HEK293 (cell line): ENCODE results near the gene IPO13.

Experiments
- REPIN1 ChIP-seq: fragments of 450-650 bp; formaldehyde crosslinking; IDR thresholded peaks from 2 replicates; pipeline ENCODE4 v1.5.1; 2017; ENCODE audit warnings: missing biosample characterization, missing genetic modification characterization, low read depth
- ZFHX2 ChIP-seq: fragments of 450-650 bp; formaldehyde crosslinking; conservative IDR thresholded peaks from 2 replicates; pipeline ENCODE4 v1.5.1; 2016; ENCODE audit warnings: missing biosample characterization, missing genetic modification characterization
- ZFP3 ChIP-seq: fragments of 450-650 bp; formaldehyde crosslinking; IDR thresholded peaks from 2 replicates; pipeline ENCODE4 v1.5.1; 2016; ENCODE audit warnings: low read depth, missing biosample characterization, missing genetic modification characterization
- ZFP37 ChIP-seq: fragments of 450-650 bp; formaldehyde crosslinking; IDR thresholded peaks from 2 replicates; pipeline ENCODE4 v1.5.1; 2016; ENCODE audit warnings: missing biosample characterization, missing genetic modification characterization
- ZNF138 ChIP-seq: fragments of 450-650 bp; formaldehyde crosslinking; IDR thresholded peaks from 2 replicates; pipeline ENCODE4 v1.5.1; 2016; ENCODE audit warnings: missing biosample characterization, missing genetic modification characterization, borderline replicate concordance
- ZNF174 ChIP-seq: fragments of 450-650 bp; formaldehyde crosslinking; IDR thresholded peaks from 2 replicates; pipeline ENCODE4 v1.5.0; 2017; ENCODE audit warnings: missing biosample characterization, mild to moderate bottlenecking, missing genetic modification characterization
- ZNF280D ChIP-seq: fragments of 450-650 bp; formaldehyde crosslinking; IDR thresholded peaks from 2 replicates; pipeline ENCODE4 v1.5.1; 2016; ENCODE audit warnings: missing biosample characterization, missing genetic modification characterization
- ZNF37A ChIP-seq: fragments of 450-650 bp; IDR thresholded peaks from 2 replicates; pipeline ENCODE4 v1.5.1; 2018; ENCODE audit warnings: missing biosample characterization, missing genetic modification characterization
- ZNF510 ChIP-seq: fragments of 450-650 bp; formaldehyde crosslinking; IDR thresholded peaks from 2 replicates; pipeline ENCODE4 v1.5.1; 2018; ENCODE audit warnings: mild to moderate bottlenecking, missing genetic modification characterization, missing biosample characterization; ENCODE audit not compliant: insufficient replicate concordance
- ZNF792 ChIP-seq: fragments of 450-650 bp; formaldehyde crosslinking; IDR thresholded peaks from 2 replicates; pipeline ENCODE4 v1.5.1; 2016; ENCODE audit warnings: missing biosample characterization, missing genetic modification characterization
- ZNF830 ChIP-seq: fragments of 450-650 bp; IDR thresholded peaks from 2 replicates; pipeline ENCODE4 v1.5.0; 2018; ENCODE audit warnings: missing biosample characterization, missing genetic modification characterization, low read depth, mild to moderate bottlenecking, moderate library complexity
- TF ChIP-seq, protein P1 (sequence below): fragments of 450-650 bp; formaldehyde crosslinking; IDR thresholded peaks from 2 replicates; pipeline ENCODE4 v1.5.1; 2016; ENCODE audit warnings: missing biosample characterization, missing genetic modification characterization

DNA sequence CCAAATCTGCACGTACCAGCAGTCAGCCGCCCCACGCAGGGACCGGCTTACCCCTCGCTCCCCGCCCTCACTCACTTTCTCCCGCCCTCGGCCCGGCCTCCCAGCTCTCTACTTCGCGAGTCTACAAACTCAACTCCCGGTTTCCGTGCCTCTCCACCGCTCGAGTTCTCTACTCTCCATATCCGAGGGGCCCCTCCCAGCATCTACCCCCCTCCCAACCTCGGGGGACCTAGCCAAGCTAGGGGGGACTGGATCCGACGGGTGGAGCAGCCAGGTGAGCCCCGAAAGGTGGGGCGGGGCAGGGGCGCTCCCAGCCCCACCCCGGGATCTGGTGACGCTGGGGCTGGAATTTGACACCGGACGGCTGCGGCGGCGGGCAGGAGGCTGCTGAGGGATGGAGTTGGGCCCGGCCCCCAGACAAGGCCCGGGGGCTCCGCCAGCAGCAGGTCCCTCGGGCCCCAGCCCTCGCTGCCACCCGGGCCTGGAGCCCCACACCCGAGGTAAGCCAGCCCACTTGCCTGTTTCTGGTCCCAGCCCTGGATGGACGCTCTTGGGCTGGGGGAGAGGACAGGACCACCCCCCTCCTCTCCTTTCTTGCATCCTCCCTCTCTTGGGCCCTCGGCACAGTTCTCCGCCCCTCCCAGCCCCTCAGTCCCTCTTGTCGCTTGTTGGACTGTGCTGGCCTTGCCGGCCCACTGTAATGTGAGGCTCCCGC, 13.2 kb upstream of the IPO13 start, which contains the start of gene ARTN:
- no peak for TF ChIP-seq ZNF510 (tag by site-specific recombination)
- no peak for TF ChIP-seq ZNF174 (tag by site-specific recombination)
- no peak for TF ChIP-seq ZNF280D (tag by site-specific recombination)
- peak; percentile 51 for TF ChIP-seq ZFHX2
- TF ChIP-seq ZFP37 (tag by site-specific recombination): no peak; the same call in 1 of the 2 replicates
- TF ChIP-seq ZFP3 (tag by site-specific recombination): no peak
- TF ChIP-seq ZNF138 (tag by site-specific recombination): no peak
- TF ChIP-seq, protein P1, sequence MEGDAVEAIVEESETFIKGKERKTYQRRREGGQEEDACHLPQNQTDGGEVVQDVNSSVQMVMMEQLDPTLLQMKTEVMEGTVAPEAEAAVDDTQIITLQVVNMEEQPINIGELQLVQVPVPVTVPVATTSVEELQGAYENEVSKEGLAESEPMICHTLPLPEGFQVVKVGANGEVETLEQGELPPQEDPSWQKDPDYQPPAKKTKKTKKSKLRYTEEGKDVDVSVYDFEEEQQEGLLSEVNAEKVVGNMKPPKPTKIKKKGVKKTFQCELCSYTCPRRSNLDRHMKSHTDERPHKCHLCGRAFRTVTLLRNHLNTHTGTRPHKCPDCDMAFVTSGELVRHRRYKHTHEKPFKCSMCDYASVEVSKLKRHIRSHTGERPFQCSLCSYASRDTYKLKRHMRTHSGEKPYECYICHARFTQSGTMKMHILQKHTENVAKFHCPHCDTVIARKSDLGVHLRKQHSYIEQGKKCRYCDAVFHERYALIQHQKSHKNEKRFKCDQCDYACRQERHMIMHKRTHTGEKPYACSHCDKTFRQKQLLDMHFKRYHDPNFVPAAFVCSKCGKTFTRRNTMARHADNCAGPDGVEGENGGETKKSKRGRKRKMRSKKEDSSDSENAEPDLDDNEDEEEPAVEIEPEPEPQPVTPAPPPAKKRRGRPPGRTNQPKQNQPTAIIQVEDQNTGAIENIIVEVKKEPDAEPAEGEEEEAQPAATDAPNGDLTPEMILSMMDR (tag by site-specific recombination): no peak
- no peak for TF ChIP-seq ZNF830 (tag by site-specific recombination)
- no peak for TF ChIP-seq ZNF792 (tag by site-specific recombination)
- TF ChIP-seq REPIN1 (tag by site-specific recombination): no peak
- no peak for TF ChIP-seq ZNF37A (tag by site-specific recombination)
